Astrocyte (in vitro differentiated cells and primary cell): Measurements from ENCODE around the gene RNF227. TPM values are rescaled to one million over a fixed set of nuclear protein-coding genes. Genes with fewer than 3 reads are reported as not detected.

Source experiments
- DNase-seq: peaks from one replicate; pipeline ENCODE4 v3.0.0-alpha.2; 2010; ENCODE audit warnings: low read depth
- FAIRE-seq: peaks from 2 replicates; lab custom pipeline; 2011; peaks lifted over from hg19 to GRCh38; lab: Jason Lieb, UNC
- H2AFZ ChIP-seq: 2 replicates; pipeline ENCODE4 v1.6.0; 2012; ENCODE audit warnings: low read depth, low read length, inconsistent platforms
- H3K27ac ChIP-seq: 2 replicates; pipeline ENCODE4 v1.5.1; 2011; ENCODE audit warnings: low read depth, low read length, inconsistent platforms
- H3K27me3 ChIP-seq: 2 replicates; pipeline ENCODE4 v1.6.0; 2011; ENCODE audit warnings: low read length, inconsistent platforms; ENCODE audit not compliant: insufficient read depth
- H3K36me3 ChIP-seq: 2 replicates; pipeline ENCODE4 v1.5.1; 2011; ENCODE audit warnings: low read length, inconsistent platforms; ENCODE audit not compliant: insufficient read depth
- H3K4me1 ChIP-seq: 2 replicates; pipeline ENCODE4 v1.5.1; 2011; ENCODE audit warnings: low read length, inconsistent platforms; ENCODE audit not compliant: insufficient read depth
- H3K4me2 ChIP-seq: 2 replicates; pipeline ENCODE4 v1.6.0; 2012; ENCODE audit warnings: low read length, inconsistent platforms
- H3K4me3 ChIP-seq: 2 replicates; pipeline ENCODE4 v1.5.1; 2011; ENCODE audit warnings: low read depth, mild to moderate bottlenecking, low read length, inconsistent platforms; ENCODE audit not compliant: insufficient read depth
- H3K79me2 ChIP-seq: 2 replicates; pipeline ENCODE4 v1.6.0; 2012; ENCODE audit warnings: mild to moderate bottlenecking, low read length, inconsistent platforms; ENCODE audit not compliant: insufficient read depth
- H3K9ac ChIP-seq: 2 replicates; pipeline ENCODE4 v1.6.0; 2012; ENCODE audit warnings: mild to moderate bottlenecking, low read length, inconsistent platforms
- H3K9me3 ChIP-seq: 2 replicates; pipeline ENCODE4 v1.5.1; 2012; ENCODE audit warnings: low read depth, mild to moderate bottlenecking, low read length, inconsistent platforms; ENCODE audit not compliant: insufficient read depth
- H4K20me1 ChIP-seq: 2 replicates; pipeline ENCODE4 v1.6.0; 2012; ENCODE audit warnings: low read length, inconsistent platforms; ENCODE audit not compliant: insufficient read depth
- H3K27ac Mint-ChIP-seq: one replicate; pipeline ENCODE4 v1.8.0; 2021; ENCODE audit warnings: mild to moderate bottlenecking, mixed read lengths; ENCODE audit not compliant: unreplicated experiment
- H3K27me3 Mint-ChIP-seq: one replicate; pipeline ENCODE4 v1.8.0; 2021; ENCODE audit warnings: low read depth, mixed read lengths; ENCODE audit not compliant: unreplicated experiment
- H3K36me3 Mint-ChIP-seq: one replicate; pipeline ENCODE4 v1.8.0; 2021; ENCODE audit warnings: low read depth, mixed read lengths; ENCODE audit not compliant: unreplicated experiment
- H3K4me1 Mint-ChIP-seq: one replicate; pipeline ENCODE4 v1.8.0; 2021; ENCODE audit warnings: low read depth, mixed read lengths; ENCODE audit not compliant: unreplicated experiment
- H3K4me3 Mint-ChIP-seq: one replicate; pipeline ENCODE4 v1.8.0; 2021; ENCODE audit warnings: mild to moderate bottlenecking, moderate library complexity, mixed read lengths; ENCODE audit not compliant: unreplicated experiment
- H3K9me3 Mint-ChIP-seq: one replicate; pipeline ENCODE4 v1.8.0; 2021; ENCODE audit warnings: mild to moderate bottlenecking, mixed read lengths; ENCODE audit not compliant: unreplicated experiment
- CTCF ChIP-seq: IDR thresholded peaks from 2 replicates; pipeline ENCODE4 v1.5.1; 2011; ENCODE audit warnings: low read depth, mild to moderate bottlenecking, inconsistent platforms, low read length, moderate library complexity; ENCODE audit not compliant: insufficient read depth
- EZH2 ChIP-seq: IDR thresholded peaks from 2 replicates; pipeline ENCODE4 v1.6.1; 2012; ENCODE audit warnings: mild to moderate bottlenecking, low read length, inconsistent platforms; ENCODE audit not compliant: insufficient read depth
- total RNA-seq: library from RNA; stranded (reverse); gene quantifications from 2 replicates; pipeline ENCODE4 v1.2.1, GENCODE V29; 2021

Gene RNF227
- total RNA-seq, 1 donor from 2014 or later = 0.54 TPM

- peaks cover 14% of the 10 kb centered on the region for H3K36me3 ChIP-seq
- H3K79me2 ChIP-seq = peaks cover 32% of the 10 kb centered on the region
- H3K27me3 ChIP-seq = no peaks in the 10 kb centered on the region
- H3K4me2 ChIP-seq = peak overlapping the region; percentile 96
- peak overlapping the region; percentile 84 for H3K27ac ChIP-seq
- peak overlapping the region; percentile 71 for H3K4me3 ChIP-seq
- H3K36me3 Mint-ChIP-seq = peaks cover 3% of the 10 kb centered on the region
- no peak for FAIRE-seq
- TF ChIP-seq EZH2 (no peak), CTCF (no peak)
- H3K9ac ChIP-seq = peak overlapping the region; percentile 87
- no peak overlapping the region for H3K27ac Mint-ChIP-seq
- no peak overlapping the region for H2AFZ ChIP-seq
- no peaks in the 10 kb centered on the region for H3K9me3 ChIP-seq
- H3K4me1 ChIP-seq = peaks cover 35% of the 10 kb centered on the region
- peaks cover 21% of the 10 kb centered on the region for H4K20me1 ChIP-seq
- peak overlapping the region; percentile 81 for H3K4me3 Mint-ChIP-seq
- no peaks in the 10 kb centered on the region for H3K4me1 Mint-ChIP-seq
- no peaks in the 10 kb centered on the region for H3K27me3 Mint-ChIP-seq
- no peak for DNase-seq
- H3K9me3 Mint-ChIP-seq = no peaks in the 10 kb centered on the region
Measured at GRCh38 chr17:7884581-7885366, 31.3 kb downstream of the RNF227 start.

- no peaks in the 10 kb centered on the region for H3K9me3 ChIP-seq
- peak overlapping the region; percentile 82 for H3K4me3 Mint-ChIP-seq
- no peaks in the 10 kb centered on the region for H3K27me3 Mint-ChIP-seq
- FAIRE-seq (no peak), DNase-seq (peak; percentile 45)
- no peak for TF ChIP-seq EZH2
- TF ChIP-seq CTCF = no peak
- H4K20me1 ChIP-seq = peaks cover 12% of the 10 kb centered on the region
- peak overlapping the region; percentile 83 for H3K4me2 ChIP-seq
- no peaks in the 10 kb centered on the region for H3K27me3 ChIP-seq
- peaks cover 14% of the 10 kb centered on the region for H3K36me3 ChIP-seq
- peak overlapping the region; percentile 49 for H3K4me3 ChIP-seq
- H3K27ac Mint-ChIP-seq = peak overlapping the region; percentile 15
- peaks cover 23% of the 10 kb centered on the region for H3K79me2 ChIP-seq
- H2AFZ ChIP-seq = peak overlapping the region; percentile 8
- H3K9me3 Mint-ChIP-seq = no peaks in the 10 kb centered on the region
- no peaks in the 10 kb centered on the region for H3K36me3 Mint-ChIP-seq
- no peaks in the 10 kb centered on the region for H3K4me1 Mint-ChIP-seq
- H3K4me1 ChIP-seq = peaks cover 26% of the 10 kb centered on the region
- peak overlapping the region; percentile 75 for H3K9ac ChIP-seq
- peak overlapping the region; percentile 8 for H3K27ac ChIP-seq
Measured at GRCh38 chr17:7883781-7884386, 32.2 kb downstream of the RNF227 start.

GRCh38 chr17:7882629-7883028 lies 33.5 kb downstream of the RNF227 start:
- Mint-ChIP-seq H3K27me3 (no peaks in the 10 kb centered on the region), H3K4me3 (no peak overlapping the region), H3K36me3 (no peaks in the 10 kb centered on the region), H3K9me3 (no peaks in the 10 kb centered on the region), H3K4me1 (no peaks in the 10 kb centered on the region), H3K27ac (no peak overlapping the region)
- Histone ChIP-seq H3K4me1 (peaks cover 13% of the 10 kb centered on the region), H4K20me1 (no peaks in the 10 kb centered on the region), H3K36me3 (peaks cover 14% of the 10 kb centered on the region), H3K4me2 (peak overlapping the region; percentile 12), H3K4me3 (no peak overlapping the region), H2AFZ (no peak overlapping the region), H3K9me3 (no peaks in the 10 kb centered on the region), H3K79me2 (peaks cover 12% of the 10 kb centered on the region), H3K27ac (no peak overlapping the region), H3K27me3 (no peaks in the 10 kb centered on the region), H3K9ac (no peak overlapping the region)
- DNase-seq = no peak
- FAIRE-seq = no peak
- TF ChIP-seq EZH2 = no peak
- no peak for TF ChIP-seq CTCF
